ENCODE measurements around the gene CDK3. TPM values are rescaled to one million over a fixed set of nuclear protein-coding genes. Genes with fewer than 3 reads are reported as not detected.

Gene CDK3
- total RNA-seq, 1 experiment from 2014 or later: 11.7 TPM

- H3K27ac Mint-ChIP-seq: peak overlapping the region; percentile 99 to 100 (median 100)
These were observed 20.9 kb upstream of the CDK3 start for GRCh38 chr17:75979705-75980187.

More at GRCh38 chr17:75979705-75980187, 20.9 kb upstream of the CDK3 start:
- H4K5ac ChIP-seq (ENCODE audit: insufficient read length, low read depth, low read length): no peak overlapping the region
- no peak overlapping the region for H2BK20ac ChIP-seq (ENCODE audit: low read depth, low read length, poor library complexity, severe bottlenecking)
- H4K8ac ChIP-seq (replicated peaks; ENCODE audit: insufficient read length, low read depth, low read length): no peak overlapping the region
- H3K4ac ChIP-seq (ENCODE audit: low read depth, low read length): no peak overlapping the region; the same call in 1 of the 2 replicates
- H3K4me1 ChIP-seq (ENCODE audit: insufficient read depth, low read length): peaks cover 8% of the 10 kb centered on the region; the same call in 1 of the 2 replicates
- H2AFZ ChIP-seq (ENCODE audit: low read length): no peak overlapping the region
- peak overlapping the region; percentile 79 for H3K9ac ChIP-seq (ENCODE audit: extremely low read depth, insufficient read length, low read length)
- no peak overlapping the region for H4K91ac ChIP-seq (ENCODE audit: insufficient read length, low read depth, low read length)
- H3K27me3 Mint-ChIP-seq (ENCODE audit: low read depth): no peaks in the 10 kb centered on the region
- no peak overlapping the region for H2AK5ac ChIP-seq (ENCODE audit: insufficient read length, low read length)
- no peaks in the 10 kb centered on the region for H4K20me1 ChIP-seq (ENCODE audit: control insufficient read depth, insufficient read depth, insufficient read length)
- peak overlapping the region; percentile 91 for H3K18ac ChIP-seq (ENCODE audit: insufficient read length, low read depth, low read length)
- no peak overlapping the region for H3K23ac ChIP-seq (ENCODE audit: insufficient read length, low read depth, low read length)
- no peaks in the 10 kb centered on the region for H3K27me3 ChIP-seq (ENCODE audit: insufficient read depth, low read length)
- no peak overlapping the region for H3K56ac ChIP-seq (ENCODE audit: insufficient read length, low read depth, low read length)
- H2BK5ac ChIP-seq (ENCODE audit: insufficient read length, low read length): no peak overlapping the region
- H3K23me2 ChIP-seq (ENCODE audit: insufficient read length, low read depth, low read length, poor library complexity, severe bottlenecking): peaks cover 11% of the 10 kb centered on the region
- H3T11ph ChIP-seq (ENCODE audit: low read length): no peak overlapping the region
- peak overlapping the region; percentile 91 for H3K14ac ChIP-seq (ENCODE audit: insufficient read depth, low read length)
- no peak for TF ChIP-seq CTCF (conservative IDR thresholded peaks at IDR 0.05)
- H3K36me3 Mint-ChIP-seq (ENCODE audit: insufficient read depth in 1 of 3, low read depth in 3 of 3): peaks cover 7 to 18% (median 17%) of the 10 kb centered on the region in 3 experiments; a peak in 6 of 7 replicates
- peaks cover 58 to 64% of the 10 kb centered on the region in 2 experiments for H3K4me1 Mint-ChIP-seq
- peak overlapping the region; percentile 93 to 95 for H3K4me3 Mint-ChIP-seq
- no peak overlapping the region for H2BK120ac ChIP-seq (ENCODE audit: low read depth, low read length, poor library complexity, severe bottlenecking)
- H3K4me2 ChIP-seq (ENCODE audit: insufficient read depth, insufficient read length, low read length): peak overlapping the region; percentile 93
- peaks cover 1% of the 10 kb centered on the region; the same call in 1 of the 2 replicates for H3K79me2 ChIP-seq (ENCODE audit: insufficient read depth, low read length)
- no peaks in the 10 kb centered on the region for H3K79me1 ChIP-seq (ENCODE audit: insufficient read depth, low read depth, low read length, poor library complexity, severe bottlenecking)
- H3K27ac ChIP-seq (ENCODE audit: insufficient read length, low read depth, low read length): peak overlapping the region; percentile 80
- no CpG with 5 or more reads among the region's 19 CpGs for WGBS (ENCODE audit: extremely low coverage, insufficient read length, low lambda C conversion rate)
- H3K9me3 ChIP-seq (ENCODE audit: control insufficient read depth, low read depth, low read length): no peaks in the 10 kb centered on the region
- H2BK15ac ChIP-seq (ENCODE audit: low read depth, low read length): no peak overlapping the region
- no peaks in the 10 kb centered on the region for H3K9me3 Mint-ChIP-seq
- no peak for DNase-seq
- no peak overlapping the region for H2BK12ac ChIP-seq (ENCODE audit: insufficient read length, low read depth, low read length)

All from H9 (cell line).